HG02840 (cell line): Measurements from ENCODE around the gene USP24.
"Not testable (repeated sequence)": the region's sequence is repeated elsewhere in the genome, so short reads cannot be mapped to it uniquely, and the experiment has no call there.

ENCODE experiments used
- ATAC-seq: cut with Tn5 transposase; IDR thresholded peaks from one replicate; pipeline ENCODE4 v1.9.1; 2021; ENCODE audit warnings: mild to moderate bottlenecking, moderate library complexity, moderate number of reproducible peaks; ENCODE audit not compliant: unreplicated experiment, low FRiP score

Gene USP24

DNA sequence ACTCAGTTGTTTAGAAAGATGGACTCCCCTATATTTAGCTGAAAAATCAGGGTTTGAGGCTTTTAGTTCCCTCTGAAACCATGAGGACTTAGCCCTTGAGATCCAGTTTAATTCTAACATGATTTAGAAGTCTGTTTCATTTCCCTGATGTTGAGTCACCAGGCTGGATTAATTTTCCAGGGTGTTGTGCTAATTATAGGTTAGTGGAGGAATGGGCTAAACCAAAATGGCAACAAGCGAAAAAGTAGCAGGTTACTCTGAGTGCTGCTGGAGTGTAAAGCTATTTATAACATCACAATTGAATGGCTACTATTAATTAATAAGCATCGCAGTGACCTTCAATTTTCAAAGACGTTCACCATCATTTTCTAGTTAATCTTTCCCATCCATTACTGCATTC, 15.5 kb upstream of the USP24 start:
- ATAC-seq: no peak

DNA sequence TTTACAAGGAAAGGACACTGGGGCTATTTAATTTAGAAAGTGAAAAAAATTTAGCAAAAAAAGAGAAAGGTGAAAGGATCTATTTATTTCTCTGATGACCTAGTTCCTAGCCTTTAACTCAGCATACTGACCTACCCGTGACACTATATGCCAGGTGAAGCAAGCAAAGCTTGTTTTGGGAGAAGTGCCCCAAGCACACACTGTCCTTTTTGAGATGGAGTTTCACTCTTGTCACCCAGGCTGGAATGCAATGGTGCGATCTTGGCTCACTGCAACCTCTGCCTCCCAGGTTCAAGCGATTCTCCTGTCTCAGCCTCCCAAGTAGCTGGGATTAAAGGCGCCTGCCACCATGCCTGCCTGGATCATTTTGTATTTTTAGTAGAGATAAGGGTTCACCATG, 14.6 kb upstream of the USP24 start:
- ATAC-seq: not testable (repeated sequence)

DNA sequence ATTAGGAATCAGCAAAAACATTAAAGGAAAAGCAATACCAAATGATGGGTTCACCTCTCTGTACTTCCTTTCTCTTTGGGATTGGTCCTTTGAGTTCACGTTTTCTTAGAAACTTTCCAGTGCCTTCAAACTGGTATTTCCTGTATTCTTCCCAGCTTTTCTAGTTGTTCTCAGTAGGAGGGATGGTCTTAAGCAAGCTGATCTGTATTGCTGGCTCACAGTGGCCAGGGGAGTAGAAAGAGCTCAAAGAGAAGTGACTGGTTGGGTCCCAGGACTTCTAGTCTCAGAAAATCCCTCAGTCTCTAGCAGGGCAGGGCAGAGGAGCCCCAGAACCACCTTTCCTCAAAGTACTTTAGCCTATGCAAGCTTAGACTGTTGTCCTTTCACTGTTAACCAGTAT, 10.1 kb upstream of the USP24 start:
- no peak for ATAC-seq

DNA sequence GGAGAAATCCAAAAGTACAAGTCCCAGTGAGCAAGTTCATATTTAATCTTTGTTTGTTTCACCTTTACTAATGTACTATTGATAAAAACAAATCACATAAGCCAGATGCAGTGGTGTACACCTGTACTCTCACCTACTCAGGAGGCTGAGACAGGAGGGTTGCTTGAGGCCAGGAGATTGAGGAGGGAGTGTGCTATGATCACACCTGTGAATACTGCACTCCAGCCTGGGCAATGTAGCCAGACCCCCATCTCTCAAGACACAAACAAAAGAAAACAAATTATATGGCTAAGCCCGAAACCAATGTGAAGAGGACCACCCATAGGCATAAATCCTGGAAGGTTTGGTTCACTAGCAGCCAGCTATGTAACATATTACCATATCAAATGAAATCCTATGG, 9.6 kb upstream of the USP24 start:
- no peak for ATAC-seq

DNA sequence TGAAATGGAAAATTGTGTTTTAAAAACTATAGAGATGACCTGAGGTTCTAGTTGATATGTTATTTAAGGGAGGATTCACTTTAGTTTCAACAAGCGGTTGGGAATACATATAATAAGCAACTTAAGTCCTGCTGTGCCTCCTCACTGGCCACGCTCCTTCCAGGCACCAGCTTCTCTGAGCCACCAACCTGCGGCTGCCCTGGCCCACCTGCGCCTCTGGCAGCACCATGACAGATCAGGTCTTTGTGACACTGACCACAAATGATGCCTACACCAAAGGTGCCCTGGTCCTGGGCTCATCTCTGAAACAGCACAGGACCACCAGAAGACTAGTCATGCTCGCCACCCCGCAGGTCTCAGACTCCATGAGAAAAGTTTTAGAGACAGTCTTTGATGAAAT, 7.0 kb upstream of the USP24 start:
- ATAC-seq: no peak

DNA sequence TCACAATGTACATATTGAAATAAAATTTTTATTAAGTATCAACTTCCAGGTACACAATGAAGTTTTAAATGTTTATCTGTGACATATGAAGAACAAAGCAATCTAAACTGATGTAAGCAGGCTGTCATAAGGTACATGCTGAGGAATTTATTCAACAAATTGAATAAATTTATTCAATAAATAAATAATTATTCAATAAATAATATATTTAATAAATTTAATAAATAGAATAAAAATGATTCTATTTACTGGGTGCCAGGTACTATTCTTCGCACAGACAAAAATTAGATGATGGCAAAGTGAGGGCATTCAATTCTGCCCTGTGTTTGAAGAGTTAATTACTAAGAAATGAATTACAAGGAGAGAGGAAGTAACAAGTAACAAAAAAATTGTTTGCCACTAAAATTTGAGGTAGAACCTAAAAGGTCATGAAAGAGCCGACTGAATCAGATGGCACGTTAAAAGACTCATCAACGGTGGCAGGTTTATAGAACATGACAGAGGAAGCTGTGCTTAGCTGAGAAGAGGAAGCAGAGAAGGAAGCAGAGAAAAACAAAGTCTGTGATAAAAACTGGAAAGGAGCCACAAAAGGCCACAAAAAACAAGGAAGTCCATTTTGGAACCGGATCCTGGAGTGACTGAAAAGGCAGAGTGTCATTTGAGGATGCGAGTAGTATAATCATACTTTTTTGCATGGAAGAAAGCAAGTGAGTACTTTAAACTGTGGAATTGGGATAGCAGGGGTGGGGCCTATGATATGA, 2.2 kb upstream of the USP24 start:
- no peak for ATAC-seq

DNA sequence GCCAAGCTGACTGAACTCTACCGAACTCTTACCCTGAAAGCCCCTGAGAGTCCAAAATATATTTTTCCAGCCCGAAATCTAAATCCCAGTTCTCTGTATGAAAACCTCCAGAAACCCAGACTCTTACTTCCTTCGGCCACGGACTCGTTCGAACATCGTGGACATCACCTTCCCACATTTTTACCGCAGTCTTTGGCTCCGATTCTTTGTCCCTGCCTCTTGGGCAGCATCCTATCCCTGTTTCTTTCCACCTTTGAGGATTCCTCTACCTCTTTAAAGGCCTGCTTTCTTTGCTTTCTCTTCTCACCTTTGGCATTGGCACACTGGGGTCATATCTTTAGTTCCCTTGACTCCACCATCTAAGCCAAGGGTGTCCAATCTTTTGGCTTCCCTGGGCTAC, 932 bp upstream of the USP24 start:
- no peak for ATAC-seq

DNA sequence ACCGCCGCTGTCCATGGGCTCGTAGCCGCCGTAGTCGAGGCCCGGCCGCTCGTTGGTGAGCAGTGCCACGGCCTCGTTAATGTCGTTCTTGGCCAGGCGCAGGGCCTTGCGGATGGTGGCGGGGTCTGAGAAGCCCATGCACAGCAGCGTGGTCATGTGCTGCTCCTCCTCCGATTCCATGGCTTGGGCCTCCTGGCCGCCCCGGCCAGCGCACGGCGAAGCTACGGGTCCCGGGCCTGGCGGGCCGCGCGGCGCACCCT, 300 bp downstream of the USP24 start:
- ATAC-seq: peak; percentile 28

DNA sequence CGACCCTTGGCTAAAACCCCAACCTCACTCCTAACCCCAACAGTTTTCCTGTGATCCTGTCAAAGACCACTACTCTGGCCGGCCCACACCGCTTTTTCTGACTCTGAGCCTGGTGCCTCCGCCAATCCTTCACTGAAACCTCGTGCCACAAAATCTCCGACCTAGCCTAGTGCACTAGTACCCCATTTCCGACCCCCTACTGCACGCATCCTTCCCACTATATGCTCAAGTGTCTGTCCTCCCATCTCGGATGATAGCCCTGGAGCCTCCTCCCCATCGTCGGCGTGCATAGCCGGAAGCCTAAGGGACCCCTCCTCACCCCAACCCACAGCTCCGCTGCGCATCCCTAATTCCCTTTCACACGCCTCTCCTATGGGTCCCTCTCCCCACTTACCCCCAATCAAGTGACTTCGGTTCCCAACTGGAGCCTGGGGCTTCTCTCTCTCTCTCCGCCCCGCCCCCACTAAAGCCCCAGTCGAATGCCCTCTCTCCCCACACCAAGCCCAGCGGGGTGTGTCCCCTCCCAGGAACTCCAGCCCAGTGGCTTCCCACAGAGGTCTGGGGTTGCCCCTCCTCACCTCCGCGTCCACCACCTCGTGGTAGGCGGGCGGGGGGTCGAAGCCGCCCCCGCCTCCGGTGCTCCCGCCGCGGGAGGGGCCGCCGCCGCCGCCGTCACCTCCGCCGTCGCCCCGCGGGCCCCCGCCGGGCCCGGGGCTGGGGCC, 791 bp downstream of the USP24 start:
- peak; percentile 16 for ATAC-seq

DNA sequence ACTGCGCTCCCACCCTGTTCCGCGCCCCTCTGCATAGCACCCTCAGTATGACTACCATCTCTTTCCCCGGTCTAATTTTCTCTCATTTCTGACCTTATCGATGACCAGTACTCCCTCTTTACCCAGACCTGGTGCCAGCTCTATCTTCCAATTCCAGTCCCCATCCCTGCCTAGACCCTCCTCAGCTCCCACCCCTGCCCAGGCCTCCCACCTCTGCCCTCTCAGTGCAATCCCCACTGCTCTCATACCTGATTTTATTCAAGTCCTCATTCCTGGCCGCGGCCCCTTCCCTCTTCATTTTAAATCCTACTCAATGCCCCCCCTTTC, 1.3 kb downstream of the USP24 start:
- no peak for ATAC-seq

DNA sequence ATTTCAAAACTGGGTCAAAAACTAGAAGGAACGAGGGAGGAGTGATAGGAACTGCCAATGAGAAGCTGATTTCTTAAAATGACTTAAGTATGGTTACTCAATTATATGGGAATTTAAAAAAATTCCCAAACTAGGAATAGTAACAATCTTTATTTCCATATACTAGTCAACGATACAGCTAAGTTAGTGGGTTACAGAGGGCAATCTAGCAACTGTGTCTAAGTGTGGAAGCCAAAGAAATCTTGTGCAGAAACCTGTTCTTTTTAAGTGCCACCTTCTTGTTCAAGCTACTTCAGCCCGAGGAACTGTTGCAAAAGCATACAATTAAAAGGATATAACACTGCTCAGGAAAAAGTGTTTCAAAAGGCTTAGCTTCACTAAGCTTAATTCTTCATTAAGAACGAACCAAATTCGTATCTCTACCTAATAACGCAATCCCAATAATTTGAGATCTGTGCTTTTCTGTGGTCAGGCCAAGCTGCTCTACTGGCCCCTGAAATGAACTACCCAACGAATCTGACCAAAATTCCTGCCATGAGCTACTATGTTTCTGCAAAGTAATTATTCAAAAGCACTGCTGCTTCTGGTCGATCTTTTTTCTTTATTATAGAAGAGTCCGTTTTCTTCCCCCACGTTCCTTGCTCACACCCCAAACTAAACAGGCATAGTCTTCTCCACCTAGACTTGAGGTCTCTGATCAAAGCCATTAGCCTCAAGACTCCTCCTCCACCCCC, 1.8 kb downstream of the USP24 start:
- ATAC-seq: no peak

DNA sequence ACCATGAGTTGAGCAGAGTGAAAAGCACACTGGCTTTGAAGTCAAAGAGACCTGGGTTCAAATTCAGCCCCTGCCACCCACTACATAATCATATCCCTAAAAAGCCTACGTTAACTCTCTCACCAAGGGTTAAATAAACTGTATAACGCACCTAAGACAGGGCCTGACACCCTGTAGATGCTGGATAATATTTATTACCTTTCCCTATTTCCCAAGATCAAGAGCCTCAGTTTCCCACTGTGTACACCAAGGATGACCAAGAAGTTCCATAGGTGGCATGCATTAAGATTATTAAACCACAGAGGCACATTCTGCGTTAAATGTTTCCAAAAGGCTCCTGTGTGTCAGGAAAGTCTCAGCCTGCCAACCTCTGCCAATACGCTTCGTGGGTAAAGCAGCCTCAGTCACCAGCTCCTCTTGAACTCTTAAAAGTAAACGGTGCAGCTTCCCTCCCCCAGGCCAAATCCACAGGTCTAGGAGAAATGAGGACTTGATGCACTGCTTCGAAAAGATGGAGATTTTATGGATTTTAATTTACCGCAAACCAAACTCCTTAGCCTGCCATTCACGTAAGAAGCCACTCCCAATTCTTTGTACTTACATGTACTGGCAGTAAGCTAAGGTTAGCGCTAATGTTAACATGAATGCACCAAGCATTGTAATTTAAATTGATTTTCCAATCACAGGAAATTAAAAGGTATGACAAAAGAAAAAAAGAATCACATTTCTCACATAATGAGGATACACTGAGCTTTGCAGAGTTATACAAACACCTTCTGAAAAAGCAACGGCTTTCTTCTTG, 2.6 kb downstream of the USP24 start:
- no peak for ATAC-seq

DNA sequence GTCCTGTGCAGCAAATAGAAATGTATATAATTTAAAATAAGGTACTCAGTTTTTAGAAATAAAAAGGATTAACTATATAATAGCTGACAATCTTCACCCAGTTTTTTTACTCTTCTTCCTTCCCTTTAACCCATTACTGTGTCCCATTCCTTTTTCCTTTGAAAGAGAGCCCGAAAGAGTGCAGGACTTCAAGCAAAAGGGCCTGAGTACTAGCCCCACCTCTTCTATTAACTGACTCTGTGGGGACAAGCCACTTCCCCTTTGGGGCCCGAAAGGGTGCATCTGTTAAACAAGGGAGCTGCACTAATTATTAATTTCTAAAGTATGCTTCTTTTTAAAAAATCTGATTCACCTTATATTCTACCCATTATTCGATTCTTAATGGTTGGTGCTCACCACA, 3.3 kb downstream of the USP24 start:
- ATAC-seq: no peak

DNA sequence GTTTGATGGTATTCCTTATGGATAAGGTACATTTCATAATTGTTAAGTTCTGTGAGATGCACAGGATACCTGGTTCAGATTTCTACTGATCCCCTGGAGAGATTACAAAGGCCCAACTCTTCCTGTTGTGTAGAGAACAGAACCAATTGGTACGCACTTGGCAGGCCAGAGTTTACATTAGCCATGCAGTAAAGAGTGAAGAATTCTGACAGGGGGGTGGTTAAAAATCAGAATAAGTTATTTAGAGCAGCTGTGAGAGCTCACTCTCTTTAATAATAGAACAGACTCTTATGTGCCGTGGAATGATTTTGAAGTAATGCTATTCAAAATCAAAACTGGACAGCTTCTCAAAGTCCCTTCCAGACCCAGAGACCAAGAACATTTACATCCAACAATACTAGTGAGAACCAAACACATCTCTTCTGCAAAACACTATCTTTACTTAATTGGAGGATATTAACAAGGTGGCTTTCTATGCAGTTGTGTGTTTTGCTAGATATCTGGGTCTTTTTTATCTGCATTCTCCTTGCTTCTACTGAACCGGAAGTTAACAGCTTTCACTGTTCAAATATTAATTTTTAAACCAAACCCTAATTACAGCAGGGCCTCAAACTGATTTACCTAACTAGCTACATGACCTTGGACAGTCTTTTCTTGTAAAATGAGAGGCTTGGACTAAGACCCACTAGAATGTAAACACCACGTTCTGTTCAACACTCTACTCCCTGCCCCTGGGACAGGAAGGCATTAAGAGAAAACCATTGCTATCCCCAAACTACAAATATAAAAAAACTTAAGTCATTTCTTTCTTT, 4.0 kb downstream of the USP24 start:
- no peak for ATAC-seq

DNA sequence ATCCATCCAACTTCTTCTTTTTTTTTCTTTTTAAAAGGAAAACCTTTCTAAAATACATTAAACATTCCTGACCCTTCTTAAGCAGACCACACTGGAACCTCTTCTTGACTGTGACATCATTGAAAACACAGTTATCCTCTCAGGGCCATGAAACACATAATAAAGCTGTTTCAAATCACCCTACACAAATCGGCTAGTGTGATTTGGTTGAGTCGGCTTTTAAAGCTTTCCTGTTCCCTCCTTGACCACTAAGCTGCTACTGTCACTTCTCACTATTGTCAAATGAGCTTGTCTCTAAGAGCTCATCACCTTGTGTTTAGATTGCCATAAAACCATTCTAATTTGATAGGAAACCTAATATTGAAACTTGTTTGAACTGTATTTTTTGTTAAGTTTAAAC, 5.9 kb downstream of the USP24 start:
- no peak for ATAC-seq

DNA sequence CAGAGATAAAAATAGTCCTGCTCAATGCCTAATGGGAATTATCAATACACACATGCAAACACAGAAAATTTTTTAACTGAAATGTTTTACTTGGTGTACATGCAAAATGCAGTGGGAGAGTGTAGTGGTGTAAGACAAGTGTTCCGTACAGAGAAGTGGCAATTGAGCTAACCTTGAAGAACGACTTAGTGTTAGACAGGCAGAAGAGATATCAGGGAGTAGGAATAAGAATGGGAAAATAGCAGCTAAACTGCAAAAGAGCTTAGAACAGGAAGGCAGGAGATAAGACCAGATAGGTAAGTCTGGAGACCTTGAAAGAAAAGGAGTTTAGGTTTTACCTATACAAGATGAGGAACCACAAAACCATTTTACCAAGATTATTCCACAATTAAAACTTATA, 9.0 kb downstream of the USP24 start:
- ATAC-seq: no peak

DNA sequence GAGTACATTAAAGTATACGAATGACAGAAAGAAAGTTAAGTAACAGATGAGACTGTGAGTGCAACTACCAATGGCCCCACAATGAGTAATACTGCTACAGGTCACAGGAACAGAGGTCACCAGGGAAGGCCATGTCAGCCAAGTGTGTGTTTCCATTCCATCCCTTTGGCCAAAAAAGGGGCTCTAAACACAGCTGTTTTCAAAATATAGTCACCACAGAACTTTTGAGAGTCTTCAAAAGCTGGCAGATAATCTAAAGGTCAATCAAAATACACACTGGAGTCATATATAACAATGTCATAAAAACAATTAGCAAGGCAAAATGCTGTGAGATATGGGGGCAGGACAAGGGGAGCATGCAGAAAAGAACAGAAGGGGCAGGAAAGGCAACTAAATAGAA, 10.2 kb downstream of the USP24 start:
- ATAC-seq: no peak

DNA sequence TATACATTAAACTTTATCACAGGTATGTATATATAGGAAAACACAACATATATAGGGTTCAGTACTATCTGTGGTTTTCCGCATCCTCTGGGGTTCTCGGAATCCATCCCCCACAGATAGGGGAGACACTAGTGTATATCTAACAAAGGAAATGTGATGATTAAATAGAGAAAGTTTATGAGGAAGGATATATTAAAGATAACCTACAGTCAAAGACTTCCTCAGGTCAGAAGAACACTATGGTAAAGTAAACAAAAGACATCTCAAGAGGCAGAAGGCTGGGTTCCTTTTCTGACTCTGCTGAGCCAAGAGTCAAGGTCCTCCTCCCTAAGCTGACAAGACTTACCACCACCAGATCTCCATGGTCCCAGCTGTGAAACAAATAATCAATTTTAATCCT, 12.1 kb downstream of the USP24 start:
- no peak for ATAC-seq

DNA sequence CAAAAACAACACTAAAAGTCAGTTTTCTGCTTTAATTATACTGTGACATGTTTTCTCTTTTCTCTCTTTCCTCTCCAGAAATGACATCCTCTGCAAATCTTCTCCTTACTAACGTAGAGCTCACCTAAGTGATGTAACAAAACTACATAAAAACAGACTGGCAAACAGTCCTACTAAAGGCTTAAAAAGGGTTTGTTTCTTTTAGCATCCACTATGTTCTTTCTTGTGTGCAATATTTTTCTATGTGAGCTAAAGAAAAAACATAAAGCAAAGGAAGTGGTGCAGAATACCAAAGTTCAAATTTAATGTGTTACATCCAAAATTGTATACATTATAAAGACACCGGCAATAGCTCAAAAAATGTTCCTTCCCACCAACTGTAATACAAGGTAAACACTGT, 14.5 kb downstream of the USP24 start:
- ATAC-seq: no peak

DNA sequence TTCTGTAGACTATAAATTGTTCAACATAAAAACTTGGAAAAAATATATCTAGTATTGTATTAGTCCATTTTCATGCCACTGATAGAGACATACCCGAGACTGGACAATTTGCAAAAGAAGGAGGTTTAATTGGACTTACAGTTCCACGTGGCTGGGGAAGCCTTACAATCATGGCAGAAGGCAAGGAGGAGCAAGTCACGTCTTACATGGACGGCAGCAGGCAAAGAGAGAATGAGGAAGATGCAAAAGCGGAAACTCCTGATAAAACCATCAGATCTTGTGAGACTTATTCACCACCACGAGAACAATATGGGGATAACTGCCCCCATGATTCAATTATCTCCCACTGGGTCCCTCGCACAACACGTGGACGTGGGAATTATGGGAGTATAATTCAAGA, 15.4 kb downstream of the USP24 start:
- not testable (repeated sequence) for ATAC-seq
